Activated T-cell treated with anti-CD3 and anti-CD28 coated beads for 4 hours (primary cell): ENCODE results near the gene LRRC8D.

Experiments
- DNase-seq: peaks from one replicate; pipeline ENCODE4 v3.0.0-alpha.2; 2020

The LRRC8D gene

GRCh38 chr1:89897347-89898133 lies 76.7 kb downstream of the LRRC8D start:
- no peak for DNase-seq

GRCh38 chr1:89898150-89898549 lies 77.3 kb downstream of the LRRC8D start:
- DNase-seq = no peak

GRCh38 chr1:89898695-89899470 lies 78.1 kb downstream of the LRRC8D start:
- DNase-seq = no peak

- DNase-seq = no peak
These were observed 79.5 kb downstream of the LRRC8D start for GRCh38 chr1:89900323-89900722.

- DNase-seq = no peak
These were observed 80.2 kb downstream of the LRRC8D start for GRCh38 chr1:89900791-89901708.

GRCh38 chr1:89901957-89902669 lies 81.3 kb downstream of the LRRC8D start:
- no peak for DNase-seq

- DNase-seq = no peak
These were observed 82.7 kb downstream of the LRRC8D start for GRCh38 chr1:89903550-89903949.

GRCh38 chr1:89904219-89904980 lies 83.6 kb downstream of the LRRC8D start:
- DNase-seq = no peak

- DNase-seq = no peak
These were observed 84.7 kb downstream of the LRRC8D start for GRCh38 chr1:89905395-89906058.

- DNase-seq = no peak
These were observed 85.3 kb downstream of the LRRC8D start for GRCh38 chr1:89906088-89906487.

GRCh38 chr1:89907727-89908212 lies 86.9 kb downstream of the LRRC8D start:
- no peak for DNase-seq

GRCh38 chr1:89908273-89908671 lies 87.4 kb downstream of the LRRC8D start:
- no peak for DNase-seq

GRCh38 chr1:89908672-89909436 lies 88.0 kb downstream of the LRRC8D start:
- DNase-seq = no peak

GRCh38 chr1:89910268-89910667 lies 89.4 kb downstream of the LRRC8D start:
- DNase-seq = no peak

- no peak for DNase-seq
These were observed 89.9 kb downstream of the LRRC8D start for GRCh38 chr1:89910780-89911179.

- no peak for DNase-seq
These were observed 90.6 kb downstream of the LRRC8D start for GRCh38 chr1:89911191-89911991.

- DNase-seq = no peak
These were observed 91.2 kb downstream of the LRRC8D start for GRCh38 chr1:89912073-89912472.

- DNase-seq = no peak
These were observed 92.7 kb downstream of the LRRC8D start for GRCh38 chr1:89913353-89914095.

- DNase-seq = no peak
These were observed 96.5 kb downstream of the LRRC8D start for GRCh38 chr1:89917353-89917752.
